IPS DF 6.9 (cell line): ENCODE measurements around the gene POFUT1.
"Not testable (repeated sequence)": the region's sequence is repeated elsewhere in the genome, so short reads cannot be mapped to it uniquely, and the experiment has no call there.

Experiments used
- DNase-seq: peaks from one replicate; pipeline ENCODE4 v3.0.0-alpha.2; 2013; ENCODE audit warnings: low read depth, low spot score
- H3K27ac ChIP-seq: one replicate; pipeline ENCODE4 v1.5.1; 2013; ENCODE audit warnings: low read length, control low read depth
- H3K27me3 ChIP-seq: 2 replicates; pipeline ENCODE4 v1.6.1; 2013; ENCODE audit warnings: mild to moderate bottlenecking, low read length; ENCODE audit not compliant: control insufficient read depth, insufficient read depth
- H3K36me3 ChIP-seq: 2 replicates; pipeline ENCODE4 v1.6.1; 2013; ENCODE audit warnings: low read length; ENCODE audit not compliant: control insufficient read depth, insufficient read depth
- H3K4me1 ChIP-seq: 2 replicates; pipeline ENCODE4 v1.6.1; 2013; ENCODE audit warnings: low read length; ENCODE audit not compliant: control insufficient read depth, insufficient read depth
- H3K4me3 ChIP-seq: 2 replicates; pipeline ENCODE4 v1.5.1; 2013; ENCODE audit warnings: mild to moderate bottlenecking, low read length
- H3K9me3 ChIP-seq: 2 replicates; pipeline ENCODE4 v1.6.1; 2013; ENCODE audit warnings: low read length, inconsistent platforms; ENCODE audit not compliant: control insufficient read depth, insufficient read depth
- WGBS: extraction: QIAGEN DNeasy Blood & Tissue Kit; methylation state at CpG from one replicate; pipeline ENCODE4 v1.1.7; 2013; ENCODE audit warnings: mixed read lengths, missing lambda C conversion rate; ENCODE audit not compliant: insufficient read length, insufficient coverage; 5-methylcytosine and 5-hydroxymethylcytosine counted together

POFUT1 gene

DNA sequence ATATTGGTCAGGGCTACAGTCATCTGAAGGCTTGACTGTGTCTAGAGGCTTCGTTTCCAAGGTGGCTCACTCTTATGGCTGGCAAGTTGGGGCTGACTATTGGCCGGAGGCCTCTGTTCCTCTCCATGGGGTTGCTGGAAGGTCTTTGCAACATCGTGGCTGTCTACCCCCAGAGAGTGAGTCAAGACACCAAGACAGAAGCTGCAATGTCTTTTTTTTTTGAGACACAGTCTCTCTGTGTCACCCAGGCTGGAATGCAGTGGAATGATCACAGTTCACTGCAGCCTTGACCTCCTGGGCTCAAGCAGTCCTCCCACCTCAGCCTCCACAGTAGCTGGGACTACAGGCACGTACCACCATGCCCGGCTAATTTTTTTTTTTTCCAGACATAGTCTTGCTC is 40.4 kb downstream of the POFUT1 start:
- no peak for DNase-seq
- Histone ChIP-seq H3K36me3 (no peaks in the 10 kb centered on the region), H3K4me3 (no peak overlapping the region), H3K27ac (no peak overlapping the region), H3K27me3 (no peaks in the 10 kb centered on the region), H3K4me1 (no peaks in the 10 kb centered on the region), H3K9me3 (no peaks in the 10 kb centered on the region)
- whole genome bisulfite sequencing, result no CpG with 5 or more reads among the region's 5 CpGs

GRCh38 chr20:32249030-32249738 is 41.5 kb downstream of the POFUT1 start:
- no peak for DNase-seq
- Histone ChIP-seq H3K27me3 (no peaks in the 10 kb centered on the region), H3K36me3 (no peaks in the 10 kb centered on the region), H3K9me3 (no peaks in the 10 kb centered on the region), H3K27ac (no peak overlapping the region), H3K4me1 (no peaks in the 10 kb centered on the region), H3K4me3 (no peak overlapping the region)
- no CpG with 5 or more reads among the region's 9 CpGs for WGBS

- no peak for DNase-seq
- no CpG with 5 or more reads among the region's 3 CpGs for WGBS
- Histone ChIP-seq H3K27me3 (no peaks in the 10 kb centered on the region), H3K4me3 (no peak overlapping the region), H3K36me3 (no peaks in the 10 kb centered on the region), H3K4me1 (no peaks in the 10 kb centered on the region), H3K9me3 (no peaks in the 10 kb centered on the region), H3K27ac (no peak overlapping the region)
Measured at GRCh38 chr20:32251470-32251869, 43.8 kb downstream of the POFUT1 start.

DNA sequence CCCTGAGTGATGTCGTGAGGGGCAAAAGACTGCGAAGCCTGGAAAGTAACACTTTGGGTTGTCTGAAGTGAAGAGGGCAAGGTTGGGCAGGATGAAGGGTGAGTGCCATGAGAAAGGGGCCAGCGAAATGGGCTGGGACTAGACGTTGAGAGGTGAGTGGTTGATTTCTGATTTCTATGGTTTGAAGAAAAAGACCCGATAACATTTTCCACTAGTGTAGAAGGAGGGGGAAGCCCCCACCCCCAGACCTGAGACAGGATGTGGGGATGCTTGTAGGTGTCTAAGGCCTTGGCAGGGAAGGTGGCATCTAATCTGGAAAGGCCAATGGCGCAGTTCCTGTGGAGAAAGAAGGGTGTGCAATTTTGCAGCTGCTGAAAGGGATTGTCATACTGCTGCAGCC is 44.5 kb downstream of the POFUT1 start:
- no CpG with 5 or more reads among the region's 6 CpGs for WGBS
- DNase-seq, result no peak

DNA sequence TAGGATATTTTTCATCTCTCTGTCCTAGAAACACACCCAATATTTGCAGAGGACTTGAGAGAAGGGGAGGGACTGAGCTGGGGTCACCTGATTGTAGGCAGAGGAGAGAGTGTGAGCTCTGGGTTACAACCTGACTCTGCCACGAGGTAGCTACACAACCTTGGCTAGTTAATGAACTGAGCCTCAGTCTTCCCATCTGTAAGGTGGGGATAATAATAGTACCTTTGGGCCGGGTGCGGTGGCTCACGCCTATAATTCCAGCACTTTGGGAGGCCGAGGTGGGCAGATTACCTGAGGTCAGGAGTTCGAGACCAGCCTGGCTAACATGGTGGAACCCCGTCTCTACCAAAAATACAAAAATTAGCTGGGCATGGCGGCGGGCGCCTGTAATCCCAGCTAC is 53.3 kb downstream of the POFUT1 start:
- DNase-seq, result not testable (repeated sequence)

More for the DNA sequence above, 44.5 kb downstream of the POFUT1 start:
- Histone ChIP-seq H3K36me3 (no peaks in the 10 kb centered on the region), H3K27ac (no peak overlapping the region), H3K4me3 (no peak overlapping the region), H3K4me1 (no peaks in the 10 kb centered on the region), H3K27me3 (no peaks in the 10 kb centered on the region), H3K9me3 (no peaks in the 10 kb centered on the region)

GRCh38 chr20:32261644-32262043 is 54.0 kb downstream of the POFUT1 start:
- no CpG with 5 or more reads among the region's 2 CpGs for WGBS
- H3K27me3 ChIP-seq, result no peaks in the 10 kb centered on the region
- H3K9me3 ChIP-seq, result no peaks in the 10 kb centered on the region
- H3K4me3 ChIP-seq, result no peak overlapping the region
- H3K4me1 ChIP-seq, result no peaks in the 10 kb centered on the region
- no peaks in the 10 kb centered on the region for H3K36me3 ChIP-seq
- DNase-seq, result no peak
- H3K27ac ChIP-seq, result no peak overlapping the region

More for the DNA sequence above, 53.3 kb downstream of the POFUT1 start:
- not testable (repeated sequence) for H3K27me3 ChIP-seq, H3K4me3 ChIP-seq, H3K27ac ChIP-seq, H3K36me3 ChIP-seq, H3K9me3 ChIP-seq, H3K4me1 ChIP-seq
- WGBS, result no CpG with 5 or more reads among the region's 10 CpGs

DNA sequence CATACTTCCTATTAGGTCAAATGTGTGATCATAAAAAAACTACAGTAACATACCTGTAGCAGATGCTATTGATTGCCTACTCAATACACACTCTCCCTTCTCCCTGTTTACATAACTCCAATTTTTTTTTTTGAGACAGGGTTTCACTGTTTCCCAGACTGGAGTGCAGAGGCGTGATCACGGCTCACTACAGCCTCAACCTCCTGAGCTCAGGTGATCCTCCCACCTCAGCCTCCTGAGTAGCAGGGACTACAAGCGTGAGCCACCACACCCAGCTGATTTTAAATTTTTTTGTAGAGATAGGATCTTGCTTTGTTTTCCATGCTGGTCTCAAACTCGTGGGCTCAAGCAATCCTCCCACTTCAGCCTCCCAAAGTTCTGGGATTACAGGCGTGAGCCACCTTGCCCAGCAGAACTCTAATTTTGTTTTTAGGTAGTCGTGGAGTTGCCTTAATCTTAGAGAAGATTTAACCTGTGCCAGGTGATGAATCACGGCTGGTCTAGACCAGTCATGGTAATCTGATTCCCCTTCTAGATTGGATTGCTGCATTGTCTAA is 55.8 kb downstream of the POFUT1 start:
- H3K4me3 ChIP-seq, result no peak overlapping the region
- WGBS, result no CpG with 5 or more reads among the region's 7 CpGs
- no peaks in the 10 kb centered on the region for H3K9me3 ChIP-seq
- no peaks in the 10 kb centered on the region for H3K27me3 ChIP-seq
- DNase-seq, result no peak
- no peaks in the 10 kb centered on the region for H3K4me1 ChIP-seq
- H3K27ac ChIP-seq, result no peak overlapping the region
- H3K36me3 ChIP-seq, result no peaks in the 10 kb centered on the region

- WGBS, result no CpG with 5 or more reads among the region's 5 CpGs
- Histone ChIP-seq H3K27ac (no peak overlapping the region), H3K4me3 (no peak overlapping the region), H3K4me1 (no peaks in the 10 kb centered on the region), H3K36me3 (no peaks in the 10 kb centered on the region), H3K9me3 (no peaks in the 10 kb centered on the region), H3K27me3 (no peaks in the 10 kb centered on the region)
- DNase-seq, result no peak
Measured at GRCh38 chr20:32271620-32272019, 63.9 kb downstream of the POFUT1 start.

DNA sequence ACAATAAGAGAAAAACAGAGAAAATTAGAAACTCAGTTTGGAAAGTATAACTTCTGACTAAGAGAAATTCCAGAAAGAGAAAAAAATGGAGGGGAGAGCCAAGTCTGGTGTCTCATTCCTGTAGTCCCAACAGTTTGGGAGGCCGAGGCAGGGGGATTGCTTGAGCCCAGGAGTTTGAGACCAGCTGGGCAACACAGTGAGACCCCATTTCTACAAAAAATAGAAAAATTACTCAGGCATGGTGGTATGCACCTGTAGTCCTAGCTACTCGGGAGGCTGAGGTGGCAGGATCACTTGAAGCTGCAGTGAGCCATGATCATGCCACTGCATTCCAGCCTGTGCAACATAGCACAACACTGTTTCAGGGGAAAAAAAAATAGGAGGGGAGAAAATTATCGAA is 66.7 kb downstream of the POFUT1 start:
- WGBS, result no CpG with 5 or more reads among the region's 3 CpGs
- no peak for DNase-seq

GRCh38 chr20:32275163-32275562 is 67.5 kb downstream of the POFUT1 start:
- WGBS, result no CpG with 5 or more reads among the region's 3 CpGs
- not testable (repeated sequence) for H3K4me1 ChIP-seq

More for the DNA sequence above, 66.7 kb downstream of the POFUT1 start:
- no peaks in the 10 kb centered on the region for H3K4me1 ChIP-seq
- H3K9me3 ChIP-seq, result no peaks in the 10 kb centered on the region
- H3K27me3 ChIP-seq, result no peaks in the 10 kb centered on the region
- H3K27ac ChIP-seq, result no peak overlapping the region
- H3K36me3 ChIP-seq, result no peaks in the 10 kb centered on the region
- H3K4me3 ChIP-seq, result no peak overlapping the region

More at GRCh38 chr20:32275163-32275562, 67.5 kb downstream of the POFUT1 start:
- not testable (repeated sequence) for H3K27me3 ChIP-seq, H3K27ac ChIP-seq, H3K4me3 ChIP-seq, DNase-seq, H3K9me3 ChIP-seq, H3K36me3 ChIP-seq
